AG09319 (cell line): Measurements from ENCODE around the gene PSME3IP1.

Source experiments
- DNase-seq: peaks from one replicate; pipeline ENCODE4 v3.0.0-alpha.2; 2010; ENCODE audit warnings: low read depth; ENCODE audit errors: extremely low read depth
- CTCF ChIP-seq: IDR thresholded peaks from 2 replicates; pipeline ENCODE4 v1.5.1; 2011; ENCODE audit warnings: low read depth, mild to moderate bottlenecking, inconsistent platforms, low read length, moderate library complexity

The PSME3IP1 gene

DNA sequence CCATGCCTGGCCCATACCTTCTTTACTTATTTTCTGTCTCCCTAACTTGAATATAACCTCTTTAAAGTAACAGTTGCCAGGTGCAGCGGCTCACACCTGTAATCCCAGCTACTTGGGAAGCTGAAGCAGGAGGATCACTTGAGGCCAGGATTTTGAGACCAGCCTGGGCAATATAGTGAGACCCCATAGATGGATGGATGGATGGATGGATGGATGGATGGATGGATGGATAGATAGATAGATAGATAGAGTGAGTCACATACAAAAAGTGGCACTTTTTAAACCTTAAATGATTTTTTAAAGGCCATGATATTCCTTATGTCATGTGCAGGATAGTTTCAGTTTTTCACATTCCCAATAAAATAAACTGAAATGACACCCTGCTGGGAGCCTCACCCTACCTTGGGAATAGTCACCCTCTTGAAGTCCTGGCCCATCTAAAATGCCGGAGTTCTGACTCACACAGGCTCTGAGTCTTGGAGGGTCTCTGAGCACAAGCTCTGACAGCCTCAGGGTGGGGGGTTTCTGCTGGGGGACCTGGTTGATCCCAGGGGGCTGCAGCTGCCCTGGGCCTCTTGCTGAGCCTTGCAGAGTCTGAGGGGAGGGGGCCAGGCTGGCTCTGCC, 67.3 kb downstream of the PSME3IP1 start:
- DNase-seq = no peak
- no peak for TF ChIP-seq CTCF

DNA sequence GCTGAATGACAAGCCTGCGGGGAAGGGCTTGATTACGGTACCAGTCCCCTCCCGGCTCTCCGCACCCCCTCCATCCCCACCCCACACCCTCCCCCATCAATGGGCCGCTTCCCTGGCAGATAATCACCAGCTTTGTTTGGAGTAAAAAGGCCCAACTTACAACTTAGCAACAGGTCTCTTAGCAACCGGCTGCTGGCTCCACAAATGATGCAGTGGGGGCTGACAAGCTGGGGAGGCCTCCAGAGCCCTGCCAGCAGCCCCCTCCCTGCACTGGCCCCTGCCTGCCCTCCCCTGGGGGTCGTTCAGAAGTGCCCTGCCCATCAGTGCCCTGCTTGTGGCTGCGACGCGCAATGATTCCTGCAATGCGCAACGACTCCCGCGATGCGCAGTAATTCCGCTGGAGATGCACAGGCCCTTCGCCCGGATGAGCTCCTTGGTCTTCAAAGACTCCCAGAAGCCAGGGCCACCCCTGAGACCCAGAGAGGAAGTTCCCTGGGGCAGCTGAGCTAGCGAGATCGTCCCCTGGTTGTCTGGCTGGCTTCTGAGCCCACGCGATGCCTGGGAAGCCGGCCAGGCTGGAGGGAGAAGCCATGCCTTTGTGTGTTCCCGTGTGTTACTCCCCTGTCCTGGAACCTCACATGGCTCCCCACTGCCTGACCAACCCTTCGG, 70.2 kb downstream of the PSME3IP1 start:
- no peak for DNase-seq
- TF ChIP-seq CTCF = no peak

DNA sequence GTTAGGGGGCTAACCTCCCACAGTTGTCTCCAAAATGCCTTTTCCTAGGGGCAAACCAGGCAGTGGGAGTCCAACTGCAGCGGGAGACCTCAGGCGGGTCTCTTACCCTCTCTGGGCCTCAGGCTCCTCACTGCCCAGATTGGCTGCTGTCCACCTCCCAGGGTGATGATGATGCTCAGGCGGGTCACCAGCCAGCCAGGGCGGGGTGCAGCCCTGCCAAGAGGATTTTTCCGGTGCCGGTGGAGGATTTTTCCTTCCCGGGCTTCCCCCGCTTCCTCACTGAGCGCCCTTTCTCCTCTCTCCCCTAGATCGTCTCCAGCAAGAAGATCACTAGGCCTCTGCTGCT, 70.7 kb downstream of the PSME3IP1 start:
- no peak for DNase-seq
- no peak for TF ChIP-seq CTCF

DNA sequence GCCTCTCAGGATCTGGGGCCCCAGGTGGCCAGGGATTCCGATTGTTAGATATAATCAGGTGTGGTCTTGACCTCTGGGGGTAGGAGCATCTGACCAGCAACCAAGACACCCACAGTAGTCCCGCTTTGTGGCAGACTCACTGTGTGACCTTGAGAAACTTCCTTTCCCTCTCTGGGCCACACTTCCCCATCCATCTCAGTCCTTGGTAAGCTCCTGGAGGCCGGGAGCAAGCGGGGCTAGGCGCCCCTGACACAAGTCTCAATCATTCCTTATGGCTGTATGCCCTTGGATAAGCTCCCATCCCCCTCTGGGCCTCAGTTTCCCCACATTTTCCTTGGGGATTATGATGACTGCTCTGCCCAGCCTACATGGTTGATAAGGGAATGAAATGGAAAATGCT, 72.2 kb downstream of the PSME3IP1 start:
- TF ChIP-seq CTCF = no peak
- no peak for DNase-seq

DNA sequence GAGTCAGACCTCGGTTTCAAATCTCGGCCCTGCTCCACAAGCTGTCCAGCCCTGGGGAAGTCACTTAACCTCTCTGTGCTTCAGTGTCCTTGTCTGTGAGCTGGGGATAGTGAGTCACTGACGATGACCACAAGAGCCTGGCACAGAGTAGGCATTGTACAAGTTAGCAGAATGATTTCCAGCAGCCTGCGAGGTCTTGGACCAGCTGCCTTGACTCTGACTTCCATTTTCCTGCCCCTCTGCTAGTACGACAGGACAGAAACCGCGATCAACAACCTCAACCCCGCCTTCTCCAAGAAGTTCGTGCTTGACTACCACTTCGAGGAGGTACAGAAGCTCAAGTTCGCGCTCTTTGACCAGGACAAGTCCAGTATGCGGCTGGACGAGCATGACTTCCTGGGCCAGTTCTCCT, 72.8 kb downstream of the PSME3IP1 start:
- no peak for DNase-seq
- no peak for TF ChIP-seq CTCF

DNA sequence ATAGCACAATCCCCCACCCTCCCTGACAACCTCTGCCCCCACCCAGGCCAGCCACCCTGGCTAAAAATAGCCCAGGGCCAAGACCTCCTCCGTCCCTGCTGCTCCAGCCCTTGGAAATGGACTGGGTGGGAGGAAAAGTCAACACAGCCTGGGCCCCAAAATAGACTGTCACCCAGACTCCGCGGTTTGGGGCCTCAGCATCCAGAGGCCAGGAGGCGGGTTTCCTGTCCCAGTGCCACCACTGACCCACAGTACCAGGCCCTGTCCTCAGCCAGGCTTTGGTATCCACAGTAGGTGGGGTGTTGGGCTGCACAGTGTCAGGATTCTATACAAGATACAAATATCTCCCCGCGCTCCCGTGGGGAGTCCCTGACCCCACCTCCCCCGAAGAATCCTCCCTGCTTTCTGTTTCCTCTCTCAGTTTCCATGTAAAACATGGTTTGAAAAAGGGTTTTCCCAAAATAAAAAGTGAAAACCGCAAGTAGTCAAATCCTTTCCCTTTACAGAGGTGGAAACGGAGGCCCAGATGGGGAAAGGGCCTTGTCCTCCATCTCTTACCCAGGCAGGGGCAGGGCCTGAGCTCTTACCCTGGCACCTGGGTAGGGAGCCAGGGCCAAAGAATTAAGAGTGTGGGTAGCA, 73.3 kb downstream of the PSME3IP1 start:
- TF ChIP-seq CTCF = no peak
- DNase-seq = no peak

DNA sequence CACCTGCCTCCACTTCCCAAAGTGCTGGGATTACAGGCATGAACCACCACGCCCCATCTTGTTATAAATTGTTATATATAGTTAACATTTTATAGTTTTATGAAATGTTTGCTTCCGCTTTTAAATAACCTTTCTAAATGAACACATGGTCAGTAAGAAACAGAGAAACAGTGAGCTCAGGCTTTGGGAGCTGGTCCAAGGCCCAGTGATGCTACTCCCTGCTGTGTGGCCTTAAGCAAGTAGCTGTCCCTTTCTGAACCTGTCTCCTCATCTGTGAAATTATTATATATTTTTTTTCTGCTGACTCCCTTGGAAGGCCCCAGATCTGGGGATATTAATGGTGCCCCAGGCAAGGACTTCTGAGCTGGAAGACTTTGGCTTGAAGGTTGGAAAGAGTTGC, 74.4 kb downstream of the PSME3IP1 start:
- TF ChIP-seq CTCF = no peak
- DNase-seq = no peak
